ENCODE data around the gene HOXA3. TPM values are rescaled to one million over a fixed set of nuclear protein-coding genes. Genes with fewer than 3 reads are reported as not detected.

Gene HOXA3
- total and polyA plus RNA-seq, 10 of the 15 experiments (the other 5 are each of a cell fraction or from before 2014, with no cell fraction given), result 0.05 TPM; not detected in 9

GRCh38 chr7:27091105-27091504 lies 61.3 kb downstream of the HOXA3 start (continued):
- TF ChIP-seq E2F8 (IDR thresholded peaks at IDR 0.05; ENCODE audit: low read depth, partially characterized antibody) (no peak), SP1 (IDR thresholded peaks at IDR 0.05; ENCODE audit: low read depth, low read length) (no peak), ZNF622 (IDR thresholded peaks at IDR 0.05) (no peak), HDGF (IDR thresholded peaks at IDR 0.05) (no peak), RAD21 (IDR thresholded peaks at IDR 0.05; ENCODE audit: insufficient read depth, low read depth, low read length) (no peak), SIX5 (IDR thresholded peaks at IDR 0.05; ENCODE audit: low read depth, low read length, severe bottlenecking) (no peak), NKRF (conservative IDR thresholded peaks at IDR 0.05) (no peak)

All from GM12878 (cell line).